WTC11 (cell line): ENCODE data around the gene RASGRF2.

ENCODE experiments used
- CREM ChIP-seq: sonication (generic); formaldehyde crosslinking; IDR thresholded peaks from 2 replicates; pipeline ENCODE4 v1.8.1; 2022; ENCODE audit warnings: mild to moderate bottlenecking, missing genetic modification reagents, moderate library complexity
- CTCF ChIP-seq: fragments of 200-600 bp; IDR thresholded peaks from 2 replicates; pipeline ENCODE4 v1.8.0; 2022; ENCODE audit warnings: antibody characterized with exemption
- ETV6 ChIP-seq: sonication (generic); formaldehyde crosslinking; IDR thresholded peaks from 2 replicates; pipeline ENCODE4 v1.8.1; 2022; ENCODE audit warnings: mild to moderate bottlenecking, missing genetic modification reagents
- FOXK1 ChIP-seq: sonication (generic); formaldehyde crosslinking; IDR thresholded peaks from 2 replicates; pipeline ENCODE4 v1.8.0; 2022; ENCODE audit warnings: mild to moderate bottlenecking, moderate library complexity, missing genetic modification reagents
- GTF2I ChIP-seq: fragments of 250-450 bp; sonication (Bioruptor Pico); conservative IDR thresholded peaks from 2 replicates; pipeline ENCODE4 v1.4.0; 2021; ENCODE audit warnings: mild to moderate bottlenecking
- NR2C2 ChIP-seq: sonication (generic); formaldehyde crosslinking; IDR thresholded peaks from 2 replicates; pipeline ENCODE4 v1.8.0; 2022; ENCODE audit warnings: mild to moderate bottlenecking, missing genetic modification reagents
- PREB ChIP-seq: sonication (generic); formaldehyde crosslinking; IDR thresholded peaks from 2 replicates; pipeline ENCODE4 v1.8.1; 2022; ENCODE audit warnings: mild to moderate bottlenecking, missing genetic modification reagents, moderate library complexity, borderline replicate concordance
- TEAD4 ChIP-seq: sonication (generic); formaldehyde crosslinking; IDR thresholded peaks from 2 replicates; pipeline ENCODE4 v1.8.0; 2022; ENCODE audit warnings: mild to moderate bottlenecking, missing genetic modification reagents
- ZBTB21 ChIP-seq: sonication (generic); formaldehyde crosslinking; IDR thresholded peaks from 2 replicates; pipeline ENCODE4 v1.8.1; 2023; ENCODE audit warnings: mild to moderate bottlenecking, missing genetic modification reagents, borderline replicate concordance
- ZNF396 ChIP-seq: fragments of 250-450 bp; sonication (Bioruptor Pico); IDR thresholded peaks from 2 replicates; pipeline ENCODE4 v1.8.0; 2021; ENCODE audit warnings: mild to moderate bottlenecking, moderate library complexity, borderline replicate concordance
- TF ChIP-seq, protein P1 (sequence below): sonication (generic); formaldehyde crosslinking; IDR thresholded peaks from 2 replicates; pipeline ENCODE4 v1.8.1; 2023; ENCODE audit warnings: mild to moderate bottlenecking, moderate library complexity, missing genetic modification reagents

DNA sequence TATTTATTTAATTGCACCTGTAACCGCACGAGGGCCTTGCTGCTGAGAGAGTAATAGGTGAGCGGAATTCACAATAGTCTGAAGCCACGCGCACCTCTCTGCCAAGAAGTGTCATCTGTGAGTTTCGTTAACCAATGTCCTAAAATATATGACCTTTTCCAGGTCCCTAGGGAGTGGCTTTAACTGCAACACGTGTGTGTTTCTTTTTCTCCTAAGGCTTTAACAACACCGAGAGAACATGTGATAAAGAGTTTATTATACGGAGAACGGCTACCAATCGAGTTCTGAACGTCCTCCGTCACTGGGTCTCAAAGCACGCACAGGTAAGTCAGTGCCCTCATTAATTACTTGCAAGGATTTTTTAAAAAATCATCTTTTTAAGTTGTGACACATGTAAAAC is 219.8 kb downstream of the RASGRF2 start:
- TF ChIP-seq TEAD4 (CRISPR knock-in tag) (no peak), CTCF (no peak), PREB (no peak), GTF2I (CRISPR knock-in tag) (no peak), NR2C2 (CRISPR knock-in tag) (no peak), ZNF396 (no peak), FOXK1 (CRISPR knock-in tag) (no peak), ZBTB21 (no peak), ETV6 (CRISPR knock-in tag) (no peak), CREM (no peak)
- TF ChIP-seq, protein P1, sequence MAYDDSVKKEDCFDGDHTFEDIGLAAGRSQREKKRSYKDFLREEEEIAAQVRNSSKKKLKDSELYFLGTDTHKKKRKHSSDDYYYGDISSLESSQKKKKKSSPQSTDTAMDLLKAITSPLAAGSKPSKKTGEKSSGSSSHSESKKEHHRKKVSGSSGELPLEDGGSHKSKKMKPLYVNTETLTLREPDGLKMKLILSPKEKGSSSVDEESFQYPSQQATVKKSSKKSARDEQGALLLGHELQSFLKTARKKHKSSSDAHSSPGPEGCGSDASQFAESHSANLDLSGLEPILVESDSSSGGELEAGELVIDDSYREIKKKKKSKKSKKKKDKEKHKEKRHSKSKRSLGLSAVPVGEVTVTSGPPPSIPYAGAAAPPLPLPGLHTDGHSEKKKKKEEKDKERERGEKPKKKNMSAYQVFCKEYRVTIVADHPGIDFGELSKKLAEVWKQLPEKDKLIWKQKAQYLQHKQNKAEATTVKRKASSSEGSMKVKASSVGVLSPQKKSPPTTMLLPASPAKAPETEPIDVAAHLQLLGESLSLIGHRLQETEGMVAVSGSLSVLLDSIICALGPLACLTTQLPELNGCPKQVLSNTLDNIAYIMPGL (CRISPR knock-in tag) = no peak
